Measurements from ENCODE around the gene GSK3B.

DNA sequence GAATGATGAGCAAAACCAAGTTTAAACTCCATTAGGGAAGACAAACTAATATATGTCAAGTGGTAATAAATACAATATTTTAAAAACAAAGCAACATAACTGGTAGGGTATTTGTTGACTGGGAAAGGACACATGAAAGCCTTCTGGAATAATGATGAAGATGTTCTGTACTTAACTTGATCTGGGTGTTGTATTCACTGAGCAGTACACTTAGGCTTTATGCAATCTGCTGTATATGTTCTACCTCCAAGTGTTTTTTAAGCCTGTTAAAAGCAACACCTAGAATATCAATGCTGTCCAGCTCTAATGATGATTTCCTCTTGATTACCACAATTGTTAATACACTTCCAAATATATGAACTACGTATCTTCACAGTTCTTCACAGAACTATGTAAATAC lies 46.6 kb downstream of the GSK3B start:
- TF ChIP-seq POLR2A (IDR thresholded peaks at IDR 0.05; ENCODE audit: low read depth, low read length) (no peak), POLR2AphosphoS5 (IDR thresholded peaks at IDR 0.05; ENCODE audit: low read depth, low read length) (no peak), SPI1 (IDR thresholded peaks at IDR 0.05; ENCODE audit: low read depth, low read length) (no peak), POU2F2 (IDR thresholded peaks at IDR 0.05; ENCODE audit: low read depth, low read length) (no peak)
